Right lobe of liver (tissue), 4 donors: ENCODE results near the gene LIMS1.

ENCODE experiments used
- POLR2A ChIP-seq: fragments of 450-650 bp; IDR thresholded peaks from one replicate; pipeline ENCODE4 v1.6.1; 2017; ENCODE audit warnings: antibody characterized with exemption, mild to moderate bottlenecking
- TF ChIP-seq, protein P1 (sequence below), 4 donors: fragments of 200-600 bp in 3 of 4; fragments of 450-650 bp in 1 of 4; IDR thresholded peaks; one replicate each; pipeline versions ENCODE4 v1.5.1 to v1.8.0; 2016 to 2022; ENCODE audit warnings: antibody characterized with exemption in 4 of 4, mild to moderate bottlenecking in 2 of 4
- donor health status: DM: no; HTN: no; CAD: no.
- donor health status: DM: no; HTN: no; CAD: no.
- donor health status: DM: no; HTN: yes; CAD: no.

- TF ChIP-seq, protein P1, sequence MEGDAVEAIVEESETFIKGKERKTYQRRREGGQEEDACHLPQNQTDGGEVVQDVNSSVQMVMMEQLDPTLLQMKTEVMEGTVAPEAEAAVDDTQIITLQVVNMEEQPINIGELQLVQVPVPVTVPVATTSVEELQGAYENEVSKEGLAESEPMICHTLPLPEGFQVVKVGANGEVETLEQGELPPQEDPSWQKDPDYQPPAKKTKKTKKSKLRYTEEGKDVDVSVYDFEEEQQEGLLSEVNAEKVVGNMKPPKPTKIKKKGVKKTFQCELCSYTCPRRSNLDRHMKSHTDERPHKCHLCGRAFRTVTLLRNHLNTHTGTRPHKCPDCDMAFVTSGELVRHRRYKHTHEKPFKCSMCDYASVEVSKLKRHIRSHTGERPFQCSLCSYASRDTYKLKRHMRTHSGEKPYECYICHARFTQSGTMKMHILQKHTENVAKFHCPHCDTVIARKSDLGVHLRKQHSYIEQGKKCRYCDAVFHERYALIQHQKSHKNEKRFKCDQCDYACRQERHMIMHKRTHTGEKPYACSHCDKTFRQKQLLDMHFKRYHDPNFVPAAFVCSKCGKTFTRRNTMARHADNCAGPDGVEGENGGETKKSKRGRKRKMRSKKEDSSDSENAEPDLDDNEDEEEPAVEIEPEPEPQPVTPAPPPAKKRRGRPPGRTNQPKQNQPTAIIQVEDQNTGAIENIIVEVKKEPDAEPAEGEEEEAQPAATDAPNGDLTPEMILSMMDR (IDR thresholded peaks at IDR 0.05): no peak
- TF ChIP-seq POLR2A: no peak
Observed at GRCh38 chr2:108613261-108614042, 79.2 kb downstream of the LIMS1 start.
